Stomach smooth muscle (tissue), 2 donors: ENCODE results near the gene ARFGEF3.
"Not testable (repeated sequence)": the region's sequence is repeated elsewhere in the genome, so short reads cannot be mapped to it uniquely, and the experiment has no call there.

Experiments used
- H3K27ac ChIP-seq: one replicate; pipeline ENCODE4 v1.7.0; 2013; ENCODE audit warnings: mild to moderate bottlenecking, low read length, inconsistent platforms
- H3K27me3 ChIP-seq, 2 donors: one replicate each; pipeline ENCODE4 v1.7.0; 2013; ENCODE audit warnings: low read length in 2 of 2; ENCODE audit not compliant: insufficient read depth in 2 of 2, control insufficient read depth in 1 of 2
- H3K36me3 ChIP-seq, 2 donors: one replicate each; pipeline ENCODE4 v1.7.0; 2013; ENCODE audit warnings: low read length in 2 of 2; ENCODE audit not compliant: control insufficient read depth in 2 of 2, insufficient read depth in 2 of 2
- H3K4me1 ChIP-seq: one replicate; pipeline ENCODE4 v1.7.0; 2013; ENCODE audit warnings: low read length; ENCODE audit not compliant: control insufficient read depth, insufficient read depth
- H3K4me3 ChIP-seq, 2 donors: one replicate each; pipeline ENCODE4 v1.7.0; 2013; ENCODE audit warnings: low read length in 2 of 2
- H3K9ac ChIP-seq, 2 donors: one replicate each; pipeline ENCODE4 v1.7.0; 2013; ENCODE audit warnings: low read length in 2 of 2, mild to moderate bottlenecking in 1 of 2
- H3K9me3 ChIP-seq, 2 donors: one replicate each; pipeline ENCODE4 v1.7.0; 2013; ENCODE audit warnings: low read length in 2 of 2; ENCODE audit not compliant: control insufficient read depth in 2 of 2
- donor health status: healthy.
- donor health status: Pancreatic carcinoma.

ARFGEF3 gene

GRCh38 chr6:138161338-138162110 is at the start of gene ARFGEF3:
Gene ARFGEF3, plus strand, starts transcription at chr6:138161939. Its CDS starts 148 bp downstream, at chr6:138162087.
- Histone ChIP-seq H3K9me3 (no peaks in the 10 kb centered on the region), H3K36me3 (no peaks in the 10 kb centered on the region), H3K4me1 (peaks cover 12% of the 10 kb centered on the region), H3K4me3 (peak within 1 kb of the TSS; percentile 64 to 73), H3K27ac (no peak within 1 kb of the TSS), H3K9ac (peak within 1 kb of the TSS in 1 of 2 donors; percentile 36), H3K27me3 (peaks cover 16 to 31% of the 10 kb centered on the region in 2 donors)

- H3K4me3 ChIP-seq, result no peak overlapping the region
- H3K9me3 ChIP-seq, result no peaks in the 10 kb centered on the region
- H3K27ac ChIP-seq, result no peak overlapping the region
- no peaks in the 10 kb centered on the region for H3K36me3 ChIP-seq
- H3K4me1 ChIP-seq, result no peaks in the 10 kb centered on the region
- no peak overlapping the region for H3K9ac ChIP-seq
- H3K27me3 ChIP-seq, result peaks cover 0 to 8% of the 10 kb centered on the region in 2 donors
These were observed 48.0 kb upstream of the ARFGEF3 start for GRCh38 chr6:138113588-138114210.

- Histone ChIP-seq H3K36me3 (no peaks in the 10 kb centered on the region), H3K27ac (no peak overlapping the region), H3K27me3 (peaks cover 0 to 8% of the 10 kb centered on the region in 2 donors), H3K9me3 (no peaks in the 10 kb centered on the region), H3K4me1 (no peaks in the 10 kb centered on the region), H3K9ac (no peak overlapping the region), H3K4me3 (no peak overlapping the region)
These were observed 46.5 kb upstream of the ARFGEF3 start for GRCh38 chr6:138115201-138115600.

- no peak overlapping the region for H3K4me3 ChIP-seq
- no peak overlapping the region for H3K27ac ChIP-seq
- no peak overlapping the region for H3K9ac ChIP-seq
- no peaks in the 10 kb centered on the region for H3K9me3 ChIP-seq
- no peaks in the 10 kb centered on the region for H3K4me1 ChIP-seq
- no peaks in the 10 kb centered on the region for H3K36me3 ChIP-seq
- peaks cover 0 to 8% of the 10 kb centered on the region in 2 donors for H3K27me3 ChIP-seq
These were observed 45.7 kb upstream of the ARFGEF3 start for GRCh38 chr6:138115877-138116660.

GRCh38 chr6:138116661-138116999 is 45.1 kb upstream of the ARFGEF3 start:
- Histone ChIP-seq H3K27me3 (peaks cover 0 to 8% of the 10 kb centered on the region in 2 donors), H3K4me3 (no peak overlapping the region), H3K9me3 (no peaks in the 10 kb centered on the region), H3K9ac (no peak overlapping the region), H3K27ac (no peak overlapping the region), H3K4me1 (no peaks in the 10 kb centered on the region), H3K36me3 (no peaks in the 10 kb centered on the region)

GRCh38 chr6:138117376-138117914 is 44.3 kb upstream of the ARFGEF3 start:
- no peak overlapping the region for H3K4me3 ChIP-seq
- H3K27ac ChIP-seq, result no peak overlapping the region
- peaks cover 0 to 8% of the 10 kb centered on the region in 2 donors for H3K27me3 ChIP-seq
- no peak overlapping the region for H3K9ac ChIP-seq
- no peaks in the 10 kb centered on the region for H3K9me3 ChIP-seq
- H3K4me1 ChIP-seq, result no peaks in the 10 kb centered on the region
- no peaks in the 10 kb centered on the region for H3K36me3 ChIP-seq

GRCh38 chr6:138119229-138119628 is 42.5 kb upstream of the ARFGEF3 start:
- not testable (repeated sequence) for H3K27ac ChIP-seq, H3K9ac ChIP-seq, H3K9me3 ChIP-seq, H3K27me3 ChIP-seq, H3K36me3 ChIP-seq, H3K4me3 ChIP-seq, H3K4me1 ChIP-seq

GRCh38 chr6:138119976-138120375 is 41.8 kb upstream of the ARFGEF3 start:
- Histone ChIP-seq H3K4me1 (no peaks in the 10 kb centered on the region), H3K27me3 (peaks cover 0 to 3% of the 10 kb centered on the region in 2 donors), H3K27ac (no peak overlapping the region), H3K36me3 (no peaks in the 10 kb centered on the region), H3K4me3 (no peak overlapping the region), H3K9ac (no peak overlapping the region), H3K9me3 (no peaks in the 10 kb centered on the region)

- no peaks in the 10 kb centered on the region for H3K27me3 ChIP-seq
- H3K27ac ChIP-seq, result no peak overlapping the region
- H3K36me3 ChIP-seq, result no peaks in the 10 kb centered on the region
- H3K9me3 ChIP-seq, result no peaks in the 10 kb centered on the region
- no peak overlapping the region for H3K4me3 ChIP-seq
- no peak overlapping the region for H3K9ac ChIP-seq
- H3K4me1 ChIP-seq, result no peaks in the 10 kb centered on the region
These were observed 37.6 kb upstream of the ARFGEF3 start for GRCh38 chr6:138124096-138124495.

GRCh38 chr6:138128096-138128495 is 33.6 kb upstream of the ARFGEF3 start:
- no peaks in the 10 kb centered on the region for H3K36me3 ChIP-seq
- no peaks in the 10 kb centered on the region for H3K9me3 ChIP-seq
- no peak overlapping the region for H3K27ac ChIP-seq
- H3K27me3 ChIP-seq, result no peaks in the 10 kb centered on the region
- H3K4me3 ChIP-seq, result no peak overlapping the region
- H3K4me1 ChIP-seq, result no peaks in the 10 kb centered on the region
- H3K9ac ChIP-seq, result no peak overlapping the region
